Measurements from ENCODE around the gene ITPKB. TPM values are rescaled to one million over a fixed set of nuclear protein-coding genes. Genes with fewer than 3 reads are reported as not detected.

ITPKB gene
- polyA plus RNA-seq, 3 donors: 21.5 to 24.2 (median 21.7) TPM

DNA sequence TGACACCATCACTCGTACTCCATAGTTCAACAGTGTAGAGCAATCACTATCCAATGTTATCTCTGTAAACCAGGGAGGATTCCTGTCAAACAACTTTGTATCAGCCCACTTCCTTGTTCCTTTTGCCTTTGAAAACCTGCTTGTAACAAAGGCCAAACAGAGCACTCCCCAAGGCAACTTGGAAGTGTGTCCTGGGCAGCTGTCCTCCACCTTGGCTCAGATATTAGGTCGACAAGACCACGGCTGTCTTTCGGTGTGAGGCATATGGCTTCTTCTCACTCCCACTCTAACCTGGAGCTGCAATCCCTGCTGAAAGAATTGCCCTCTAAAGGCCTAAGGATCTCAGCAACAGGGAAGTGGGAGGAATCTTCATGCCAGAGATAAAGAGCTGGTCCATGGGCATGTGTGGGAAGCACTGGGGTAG lies 66.7 kb downstream of the ITPKB start:
- no peak for DNase-seq (ENCODE audit: low read depth in 3 of 3, low spot score in 2 of 3)

GRCh38 chr1:226671277-226671676 lies 67.8 kb downstream of the ITPKB start:
- no peak for DNase-seq (ENCODE audit: low read depth in 3 of 3, low spot score in 2 of 3)

DNA sequence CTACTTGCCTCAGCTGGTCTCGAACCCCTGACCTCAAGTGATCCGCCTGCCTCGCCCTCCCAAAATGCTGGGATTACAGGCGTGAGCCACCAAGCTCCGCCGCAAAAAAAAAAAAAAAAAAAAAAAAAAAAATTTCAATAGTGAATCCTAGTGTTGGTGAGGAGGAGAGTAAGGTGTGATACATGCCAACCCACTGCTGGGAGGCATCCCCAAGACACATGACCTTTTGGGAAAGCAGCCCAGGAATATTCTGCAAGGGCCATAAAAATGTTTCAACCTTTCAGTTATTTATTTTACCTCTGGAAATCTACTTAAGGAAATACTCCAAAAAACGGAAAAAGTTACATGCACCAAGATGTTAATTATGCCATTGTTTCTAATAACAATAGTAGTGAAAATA lies 69.0 kb downstream of the ITPKB start:
- no peak for DNase-seq (ENCODE audit: low read depth in 3 of 3, low spot score in 2 of 3)

DNA sequence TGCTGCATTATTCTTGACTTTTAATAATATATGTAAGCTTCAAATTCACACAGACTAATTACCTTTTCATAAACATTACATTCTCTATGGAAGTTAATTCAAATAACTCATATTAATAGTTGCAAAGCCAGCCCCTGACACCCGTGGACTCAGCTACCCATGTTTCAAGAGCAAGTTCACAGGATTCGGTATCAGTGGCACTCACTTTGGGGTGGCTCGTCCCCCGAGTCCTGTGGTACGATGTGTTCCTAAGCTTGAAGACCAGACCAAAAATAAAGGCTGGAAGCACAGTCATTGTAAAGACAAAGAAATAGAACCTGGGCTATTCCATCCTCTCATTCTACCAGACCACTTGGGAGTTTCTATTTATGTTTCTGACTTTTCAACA lies 70.9 kb downstream of the ITPKB start:
- no peak for DNase-seq (ENCODE audit: low read depth in 3 of 3, low spot score in 2 of 3)

GRCh38 chr1:226666692-226667091 lies 72.4 kb downstream of the ITPKB start:
- DNase-seq (ENCODE audit: low read depth in 3 of 3, low spot score in 2 of 3): no peak

DNA sequence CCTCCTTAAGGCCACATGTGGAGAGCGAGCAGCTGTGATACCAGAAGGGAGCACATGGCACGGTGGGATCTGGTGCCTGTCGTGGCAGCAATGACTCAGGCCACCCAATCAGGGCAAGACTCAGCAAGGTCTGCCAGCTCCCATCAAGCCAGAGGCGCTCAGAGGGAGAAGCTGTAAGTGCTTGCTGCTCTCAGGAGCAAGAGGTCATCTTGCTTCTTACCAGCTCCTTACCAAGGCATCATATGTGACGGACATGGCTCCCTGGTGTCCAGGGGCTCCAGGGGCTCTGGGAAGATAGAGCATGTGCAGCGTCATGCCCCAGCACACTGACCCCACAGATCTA lies 72.9 kb downstream of the ITPKB start:
- no peak for DNase-seq (ENCODE audit: low read depth in 3 of 3, low spot score in 2 of 3)

- no peak for DNase-seq (ENCODE audit: low read depth in 3 of 3, low spot score in 2 of 3)
Observed at GRCh38 chr1:226665505-226666163, 73.4 kb downstream of the ITPKB start.

DNA sequence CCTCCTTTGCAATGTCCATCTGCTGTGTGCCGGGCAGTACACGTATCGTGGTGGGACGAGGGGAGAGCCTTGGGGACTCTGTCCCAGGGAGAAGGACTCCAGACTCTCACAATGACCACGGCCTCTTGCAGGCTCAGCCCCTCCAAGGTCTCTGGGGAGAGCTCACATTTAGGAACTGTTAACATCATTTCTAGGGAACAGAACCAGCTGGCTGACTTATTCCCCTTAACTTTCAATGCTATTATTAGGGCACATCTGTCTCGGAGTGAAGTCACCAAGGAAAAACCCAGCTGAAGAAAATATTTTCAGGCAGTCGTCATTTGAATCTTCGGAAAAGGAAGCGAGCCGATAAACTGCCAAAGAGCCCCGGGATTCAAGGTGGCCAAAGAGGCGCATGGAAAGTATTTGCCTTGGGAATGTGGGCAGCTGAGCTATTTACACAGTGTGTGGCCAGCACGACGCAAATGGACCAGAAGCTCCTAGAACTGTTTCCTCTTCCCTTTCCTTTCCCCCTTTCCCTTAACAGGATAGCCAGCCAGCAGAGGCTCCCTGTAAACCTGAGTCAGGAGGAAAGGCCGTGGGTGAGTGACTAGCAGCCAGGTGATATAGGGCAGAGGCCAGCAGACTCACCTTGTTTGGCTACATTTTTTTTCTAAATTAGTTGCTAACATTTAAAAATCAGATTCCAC lies 74.5 kb downstream of the ITPKB start:
- no peak for DNase-seq (ENCODE audit: low read depth in 3 of 3, low spot score in 2 of 3)

DNA sequence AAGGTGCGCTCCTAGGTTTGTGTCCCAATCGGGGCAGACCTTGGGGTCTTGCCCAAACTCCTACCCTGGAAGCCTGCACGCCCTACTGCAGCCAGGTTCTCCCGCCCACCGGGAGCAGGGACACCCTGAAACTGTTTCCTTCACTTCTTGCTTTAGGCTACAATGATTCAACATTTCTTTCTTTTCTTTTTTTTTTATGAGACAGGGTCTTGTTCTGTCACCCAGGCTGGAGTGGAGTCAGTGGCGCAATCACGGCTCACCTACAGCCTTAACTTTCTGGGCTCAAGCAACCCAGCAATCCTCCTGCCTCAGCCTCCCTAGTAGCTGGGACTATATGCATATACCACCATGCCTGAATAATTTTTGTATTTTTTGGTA lies 75.8 kb downstream of the ITPKB start:
- DNase-seq (ENCODE audit: low read depth in 3 of 3, low spot score in 2 of 3): no peak

DNA sequence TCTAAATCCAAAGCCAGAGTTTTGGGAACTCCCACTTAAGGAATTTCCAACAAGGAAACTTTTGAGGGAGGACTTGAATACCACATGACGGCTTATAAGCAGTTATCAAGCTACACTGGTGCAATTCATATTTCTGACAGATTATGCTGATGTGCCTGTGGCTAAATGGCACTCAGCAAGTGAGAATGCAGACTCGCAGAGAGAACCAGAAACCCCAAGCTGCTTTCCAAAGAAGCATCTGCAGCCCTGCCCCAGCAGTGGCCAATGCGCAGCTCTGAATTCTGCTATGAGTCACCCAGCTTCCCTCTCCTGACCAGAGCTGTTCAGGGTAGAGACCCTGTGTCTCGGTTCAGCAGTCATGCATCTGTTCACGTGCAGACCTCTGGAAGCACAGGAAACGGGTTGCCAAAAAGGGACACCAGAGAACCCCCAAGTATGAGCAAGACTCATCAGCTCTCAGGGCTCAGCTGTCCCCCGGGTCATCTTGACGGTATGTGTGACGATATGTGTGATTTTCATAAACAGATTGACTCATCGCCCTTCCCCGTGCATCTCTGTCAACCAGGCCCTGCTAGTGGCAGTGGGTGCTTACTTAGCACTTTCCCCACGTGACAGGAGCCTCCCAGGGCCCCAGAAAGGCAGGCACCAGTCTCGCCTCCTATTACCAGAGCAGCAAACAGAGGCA lies 76.3 kb downstream of the ITPKB start:
- no peak for DNase-seq (ENCODE audit: low read depth in 3 of 3, low spot score in 2 of 3)

GRCh38 chr1:226661965-226662364 lies 77.1 kb downstream of the ITPKB start:
- no peak for DNase-seq (ENCODE audit: low read depth in 3 of 3, low spot score in 2 of 3)

GRCh38 chr1:226661271-226661670 lies 77.8 kb downstream of the ITPKB start:
- no peak for DNase-seq (ENCODE audit: low read depth in 3 of 3, low spot score in 2 of 3)

DNA sequence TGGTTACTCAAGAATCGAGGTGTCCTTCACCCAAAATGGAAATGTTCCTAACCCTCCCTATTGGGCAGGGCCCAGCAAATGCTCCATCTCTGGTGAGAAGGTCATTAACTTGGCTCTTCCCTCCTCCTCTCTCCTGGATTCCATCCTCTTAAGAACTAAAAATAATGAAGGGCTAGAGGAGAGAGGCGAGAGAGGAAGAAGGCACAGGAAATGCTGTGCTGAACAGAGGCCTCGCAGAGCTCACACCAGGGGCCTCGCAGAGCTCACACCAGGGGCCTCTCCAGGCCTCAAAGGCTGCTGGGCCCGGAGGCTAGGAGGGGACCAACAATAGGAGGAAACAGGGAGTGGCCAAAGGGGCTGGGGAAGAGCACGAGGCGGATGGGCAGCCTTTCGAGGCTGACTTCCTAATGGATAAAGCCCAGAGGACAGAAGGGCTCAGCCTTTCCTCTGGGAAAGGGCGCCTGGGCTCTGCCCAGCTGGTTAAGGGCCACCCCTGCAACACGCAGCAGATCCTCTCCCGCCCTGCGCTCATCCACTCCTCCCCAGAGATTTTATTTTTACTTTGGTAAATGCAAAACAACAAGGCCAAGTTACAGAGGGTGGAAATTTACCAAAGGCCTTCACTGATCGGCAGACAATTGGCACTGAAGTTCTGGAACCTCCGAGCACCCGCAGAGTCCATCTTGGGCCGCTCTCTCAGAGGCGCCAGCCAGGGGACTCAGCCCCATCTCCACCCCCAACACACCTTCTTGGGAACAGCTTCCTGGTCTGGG lies 78.5 kb downstream of the ITPKB start:
- no peak for DNase-seq (ENCODE audit: low read depth in 3 of 3, low spot score in 2 of 3)

GRCh38 chr1:226659641-226660040 lies 79.4 kb downstream of the ITPKB start:
- DNase-seq (ENCODE audit: low read depth in 3 of 3, low spot score in 2 of 3): no peak

- DNase-seq (ENCODE audit: low read depth in 3 of 3, low spot score in 2 of 3): no peak
Observed at GRCh38 chr1:226659136-226659535, 79.9 kb downstream of the ITPKB start.

DNA sequence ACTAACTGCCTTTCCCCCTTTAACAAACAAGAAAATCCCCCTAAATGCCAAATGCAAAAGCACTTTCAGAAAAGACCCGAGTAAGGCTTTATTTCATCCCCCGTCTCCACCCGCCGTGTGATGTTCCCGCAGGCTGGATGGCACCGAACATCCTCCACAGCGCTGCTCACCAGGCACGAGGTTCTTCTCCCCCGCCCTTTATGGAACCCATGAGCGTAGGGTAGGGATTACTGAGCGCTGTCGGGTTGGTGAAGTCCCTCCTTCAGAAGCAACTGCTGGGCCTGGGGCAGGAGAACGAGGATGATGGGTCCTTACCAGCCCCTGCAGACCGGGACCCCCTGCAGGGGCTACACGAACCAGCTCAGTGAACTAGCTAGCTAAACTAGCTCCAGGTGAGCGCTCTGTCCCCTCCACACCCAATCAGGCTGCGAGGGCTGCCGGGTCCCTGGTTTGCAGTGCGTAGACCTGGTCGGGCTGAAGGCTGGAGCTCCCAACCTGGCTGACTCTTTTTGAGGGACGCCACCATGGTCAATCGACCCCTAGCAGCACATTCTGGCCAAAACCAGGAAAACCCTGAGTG lies 80.4 kb downstream of the ITPKB start:
- DNase-seq (ENCODE audit: low read depth in 3 of 3, low spot score in 2 of 3): no peak

DNA sequence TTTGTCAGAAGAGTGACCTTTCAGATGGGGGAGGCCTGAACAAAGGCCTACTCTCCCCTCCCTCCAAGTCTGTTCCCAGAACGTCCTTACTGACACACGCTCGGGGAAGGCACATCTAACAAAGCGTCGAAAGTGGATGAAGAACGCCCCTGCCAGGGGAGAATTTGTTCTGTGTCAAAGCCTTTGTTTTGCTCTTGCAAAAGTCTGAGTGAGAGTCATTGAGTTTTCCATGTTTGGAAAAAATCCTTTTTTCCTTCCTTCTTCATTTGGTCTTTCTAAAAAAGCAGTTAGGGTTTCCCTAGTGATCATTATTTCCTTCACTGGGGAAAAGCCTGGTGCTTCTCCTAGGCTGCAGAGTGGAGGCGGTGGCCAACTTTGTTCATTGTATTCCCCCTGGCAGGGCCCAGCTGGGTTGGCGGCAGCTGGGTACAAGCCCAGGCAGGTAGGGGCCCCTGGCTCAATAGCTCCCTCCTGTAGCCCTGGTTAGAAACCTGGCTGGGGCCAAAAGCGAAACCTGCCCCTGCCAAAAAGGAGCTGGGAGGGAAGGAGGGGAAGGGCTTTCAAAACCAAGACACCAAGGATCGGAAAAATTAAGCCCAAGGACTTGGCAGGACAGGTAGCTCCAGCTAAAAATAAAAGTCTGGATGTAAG lies 81.1 kb downstream of the ITPKB start:
- no peak for DNase-seq (ENCODE audit: low read depth in 3 of 3, low spot score in 2 of 3)

DNA sequence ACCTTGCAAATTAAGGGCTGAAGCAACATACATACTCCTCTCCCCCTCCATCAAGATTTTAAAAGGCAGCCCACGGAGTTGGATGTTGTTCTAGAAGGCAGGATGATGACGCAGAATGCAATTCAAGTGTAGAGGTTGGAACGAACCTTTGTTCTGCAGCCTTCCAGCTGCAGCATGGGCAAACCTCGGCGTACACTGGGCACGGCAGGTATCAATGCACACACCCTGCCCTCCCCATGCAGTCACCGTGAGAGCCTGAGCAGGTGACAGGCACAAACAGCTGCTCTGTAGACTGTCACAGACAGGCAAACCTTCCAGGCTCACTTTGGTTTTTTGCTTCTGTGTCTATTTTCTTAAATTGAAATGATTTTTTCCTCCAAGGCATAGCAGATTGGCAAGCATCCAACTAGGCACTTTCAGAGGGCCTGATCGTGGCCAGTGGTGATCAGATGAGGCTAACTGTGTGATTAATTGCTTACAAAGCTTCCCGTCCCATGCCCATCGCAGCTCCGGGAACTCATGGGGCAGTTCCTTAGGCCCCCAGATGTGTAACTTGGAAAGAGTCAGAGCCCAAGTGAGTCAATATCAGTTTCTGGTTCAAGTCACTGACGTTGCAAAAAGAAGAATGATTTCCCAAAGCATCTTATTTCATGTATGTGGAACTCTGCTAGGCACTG lies 82.3 kb downstream of the ITPKB start:
- no peak for DNase-seq (ENCODE audit: low read depth in 3 of 3, low spot score in 2 of 3)

DNA sequence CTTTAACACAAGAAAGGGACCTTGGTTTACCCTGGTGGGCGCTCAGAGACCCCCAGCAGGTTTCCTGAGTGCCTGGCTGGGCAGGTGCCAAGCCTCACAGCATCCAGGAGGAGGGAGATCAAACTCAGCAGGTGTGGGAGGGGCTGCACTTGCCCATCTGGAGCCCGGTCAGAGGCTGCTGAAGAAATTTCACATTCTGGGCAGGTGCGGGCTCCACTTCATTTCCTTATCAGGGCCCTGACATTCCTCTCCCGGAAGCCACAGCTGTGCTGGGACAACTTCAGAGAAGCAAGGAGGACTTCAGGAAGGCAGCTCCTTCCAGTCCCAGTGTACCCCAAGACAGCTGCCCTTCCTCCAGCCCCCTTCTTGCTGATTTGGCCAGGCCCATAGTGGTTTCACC lies 82.9 kb downstream of the ITPKB start:
- DNase-seq (ENCODE audit: low read depth in 3 of 3, low spot score in 2 of 3): no peak
